Fibroblast of skin of back (primary cell): ENCODE measurements around the gene PCDH15.
A peak's percentile ranks its signal among the peaks of the same experiment; 100 is the strongest.

Experiments
- DNase-seq: peaks from one replicate; pipeline ENCODE4 v3.0.0-alpha.2; 2013

The PCDH15 gene

DNA sequence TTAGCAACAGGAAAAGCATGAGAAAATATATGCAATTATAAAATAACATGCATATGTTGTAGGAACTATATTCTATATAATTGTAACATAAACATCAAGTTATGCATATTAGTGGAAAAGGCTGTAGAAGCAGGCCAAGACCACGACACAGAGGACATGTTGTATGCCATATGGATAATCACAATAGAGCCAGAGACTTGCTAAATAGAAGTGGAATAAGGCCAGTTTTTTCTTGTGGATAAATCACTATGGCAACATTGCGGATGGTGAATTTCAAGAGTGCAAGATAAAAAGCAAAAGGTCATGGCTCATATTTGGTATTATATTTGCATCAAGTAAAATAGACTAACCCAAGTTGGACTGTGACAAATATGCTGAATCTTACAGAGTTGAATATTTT lies 93.0 kb downstream of the PCDH15 start:
- DNase-seq, result no peak

DNA sequence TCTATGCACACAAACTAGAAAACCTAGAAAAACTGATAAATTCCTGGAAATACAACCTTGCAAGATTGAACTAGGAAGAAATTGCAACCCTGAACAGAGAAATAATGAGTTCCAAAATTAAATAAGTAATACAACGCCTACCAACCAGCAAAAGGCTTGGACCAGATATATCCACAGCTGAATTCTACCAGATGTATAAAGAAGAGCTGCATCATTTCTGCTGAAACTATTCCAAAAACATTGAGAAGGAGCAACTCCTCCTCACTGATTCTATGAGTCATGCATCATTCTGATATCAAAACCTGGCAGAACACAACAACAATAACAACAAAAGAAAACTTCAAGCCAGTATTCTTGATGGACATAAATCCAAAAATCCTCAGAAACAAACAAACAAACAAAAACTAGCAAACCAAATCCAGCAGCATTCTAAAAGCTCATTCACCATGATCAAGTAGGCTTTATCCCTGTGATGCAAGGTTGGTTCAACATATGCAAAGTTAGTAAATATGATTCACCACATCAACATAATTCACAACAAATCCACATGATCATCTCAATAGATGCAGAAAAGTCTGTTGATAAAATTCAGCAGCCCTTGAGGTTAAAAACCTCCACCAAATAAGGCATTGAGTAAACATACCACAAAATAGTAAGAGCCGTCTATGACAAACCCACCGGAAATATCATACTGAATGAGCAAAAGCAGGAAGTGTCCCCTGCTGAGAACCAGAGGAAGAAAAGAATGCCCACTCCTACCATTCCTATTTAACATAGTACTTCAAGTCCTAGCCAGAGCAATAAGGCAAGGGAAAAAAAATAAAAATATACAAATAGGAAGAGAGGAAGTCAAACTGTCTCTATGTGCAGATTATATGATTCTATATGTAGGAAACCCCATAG lies 98.2 kb downstream of the PCDH15 start:
- DNase-seq, result peak; percentile 57

DNA sequence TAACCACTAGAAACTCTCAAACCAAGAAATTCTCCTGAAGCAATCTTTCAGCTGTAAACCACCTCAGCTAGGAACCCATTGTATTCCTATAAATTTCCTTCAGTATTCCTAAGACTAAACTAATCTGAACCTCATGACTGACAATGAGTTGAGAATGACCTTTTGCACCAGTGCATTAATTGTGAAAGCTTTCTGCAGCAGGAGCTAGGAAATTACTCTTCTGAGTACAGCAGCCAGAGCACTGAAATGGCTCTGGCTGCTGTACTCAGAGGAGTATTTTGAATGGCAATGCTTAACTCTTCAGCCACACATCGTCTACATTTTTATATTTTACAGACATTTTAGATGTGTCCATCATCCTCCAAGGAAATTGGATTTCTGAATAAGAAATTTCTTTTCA lies 109.7 kb downstream of the PCDH15 start:
- DNase-seq, result no peak

DNA sequence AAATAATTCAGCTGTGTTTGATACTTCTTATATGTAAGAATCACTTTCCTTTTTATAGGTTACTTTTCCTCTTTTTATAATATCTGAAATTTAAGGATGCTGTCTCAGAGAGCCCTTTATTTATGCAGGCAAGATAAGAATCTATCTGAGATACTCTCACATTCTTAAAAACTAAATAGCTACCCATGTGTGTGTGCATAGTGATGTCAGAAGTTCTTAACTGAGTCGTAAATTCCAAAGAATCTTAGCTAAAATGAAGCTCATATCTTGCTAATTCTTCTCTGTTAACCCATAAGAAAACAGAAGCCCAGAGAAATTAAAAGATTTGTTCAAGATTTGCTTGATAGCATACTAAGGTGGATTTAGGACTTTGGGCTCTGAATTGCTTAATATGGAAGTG lies 118.5 kb downstream of the PCDH15 start:
- no peak for DNase-seq

DNA sequence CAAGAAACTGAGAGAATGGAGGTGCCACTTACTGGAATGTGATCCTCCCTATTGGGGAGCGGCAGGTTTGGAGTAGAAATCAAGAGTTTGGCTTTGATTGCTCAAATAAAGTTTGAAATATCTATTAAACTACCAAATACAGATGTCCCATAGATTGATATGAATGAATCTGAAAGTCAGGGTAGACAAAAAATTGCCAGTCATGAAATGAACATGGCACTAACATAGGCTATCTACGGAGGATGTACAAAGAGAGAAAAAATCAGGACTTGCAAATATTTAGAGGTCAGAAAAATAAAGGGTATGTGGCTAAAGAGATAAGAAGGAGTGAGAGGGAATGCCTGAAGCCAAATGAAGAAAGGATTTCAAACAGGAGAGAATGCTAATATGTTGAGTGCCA lies 119.9 kb downstream of the PCDH15 start:
- DNase-seq, result no peak

DNA sequence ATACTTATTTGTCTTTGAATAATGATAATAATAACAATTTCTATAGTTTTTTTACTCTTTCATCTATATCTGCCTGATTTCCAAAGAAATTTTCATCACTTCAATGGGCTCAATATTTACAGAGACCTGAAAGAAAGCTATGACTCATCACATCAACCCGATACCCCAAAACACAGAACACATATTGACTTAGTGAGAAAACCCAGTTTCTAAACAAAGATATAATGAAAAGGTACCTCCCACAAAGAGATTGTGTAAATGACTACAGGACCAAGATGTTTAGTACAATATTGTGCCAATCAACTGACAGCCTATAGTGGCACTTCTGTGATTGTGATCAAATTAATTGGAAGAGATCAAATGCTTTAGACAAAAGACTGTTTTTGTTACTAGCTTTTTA lies 133.9 kb downstream of the PCDH15 start:
- no peak for DNase-seq

DNA sequence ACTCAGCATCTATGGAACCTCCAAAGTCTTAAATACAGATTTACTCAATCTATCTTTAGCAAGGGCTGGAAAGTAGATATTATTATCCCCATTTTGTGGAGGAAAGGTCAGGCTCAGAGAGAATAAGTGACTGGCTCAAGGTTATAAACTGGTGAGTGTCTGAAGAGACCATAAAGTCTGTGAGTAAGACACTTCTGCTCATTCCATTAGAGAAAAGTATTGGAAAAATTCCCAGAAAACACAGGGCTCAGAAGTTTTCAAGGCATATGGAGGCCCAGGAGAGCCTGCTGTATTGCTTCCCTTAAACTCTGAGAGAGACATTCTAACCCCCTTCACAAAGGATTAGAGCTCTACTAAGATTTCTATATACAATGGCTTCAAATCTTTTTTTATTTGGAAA lies 134.8 kb downstream of the PCDH15 start:
- no peak for DNase-seq

DNA sequence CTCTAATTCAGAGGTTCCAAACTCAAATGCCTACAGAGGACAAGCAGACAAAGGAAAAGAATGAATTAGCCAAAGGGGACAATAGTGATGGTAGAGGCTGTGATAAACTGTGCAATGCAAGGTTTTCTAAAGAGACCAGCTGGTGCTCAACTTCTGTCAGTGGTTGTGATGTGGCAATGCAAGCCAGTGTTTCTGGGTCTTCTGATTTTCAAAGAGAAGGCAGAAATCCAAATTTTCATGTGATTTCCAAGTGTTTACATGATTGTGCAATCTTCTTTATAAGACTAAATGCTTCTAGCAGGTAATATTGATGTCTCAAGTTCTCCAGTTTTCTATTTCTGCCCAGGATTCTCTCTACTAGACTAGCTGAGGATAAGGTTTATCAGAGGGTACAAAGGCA lies 135.9 kb downstream of the PCDH15 start:
- DNase-seq, result no peak

DNA sequence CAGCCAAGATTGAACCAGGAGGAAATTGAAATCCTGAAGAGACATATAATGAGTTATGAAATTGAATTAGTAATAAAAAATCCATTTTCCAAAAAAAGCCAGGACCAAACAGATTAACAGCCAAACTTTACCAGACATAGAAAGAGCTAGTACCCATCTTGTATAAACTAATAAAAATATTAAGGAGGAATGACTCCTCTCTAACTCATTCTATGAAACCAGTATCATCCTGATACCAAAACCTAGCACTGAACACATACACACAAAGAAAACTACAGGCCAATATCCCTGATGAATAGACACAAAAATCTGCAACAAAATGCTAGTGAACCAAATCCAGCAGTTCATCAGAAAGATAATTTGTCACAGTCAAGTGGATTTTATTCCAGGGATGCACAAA lies 140.6 kb downstream of the PCDH15 start:
- no peak for DNase-seq

DNA sequence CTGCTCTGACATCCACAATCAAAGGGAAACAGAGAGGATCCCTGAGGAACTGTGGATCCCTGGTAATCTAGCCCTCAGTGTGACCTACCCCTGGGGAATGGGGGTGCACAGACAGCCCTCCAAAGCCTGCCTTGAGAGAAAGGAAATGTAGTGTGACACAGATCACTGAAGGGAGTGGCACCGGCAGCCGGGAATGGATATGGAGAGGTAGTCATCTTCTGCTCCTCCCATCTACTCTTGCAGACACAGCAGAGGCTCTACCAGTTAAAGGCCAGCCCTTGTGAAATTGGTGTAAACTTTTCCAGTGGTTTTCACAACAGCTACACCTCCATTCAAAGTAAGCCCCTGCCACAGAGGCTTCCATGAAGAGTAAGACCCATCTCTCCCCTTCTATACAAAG lies 144.4 kb downstream of the PCDH15 start:
- no peak for DNase-seq

DNA sequence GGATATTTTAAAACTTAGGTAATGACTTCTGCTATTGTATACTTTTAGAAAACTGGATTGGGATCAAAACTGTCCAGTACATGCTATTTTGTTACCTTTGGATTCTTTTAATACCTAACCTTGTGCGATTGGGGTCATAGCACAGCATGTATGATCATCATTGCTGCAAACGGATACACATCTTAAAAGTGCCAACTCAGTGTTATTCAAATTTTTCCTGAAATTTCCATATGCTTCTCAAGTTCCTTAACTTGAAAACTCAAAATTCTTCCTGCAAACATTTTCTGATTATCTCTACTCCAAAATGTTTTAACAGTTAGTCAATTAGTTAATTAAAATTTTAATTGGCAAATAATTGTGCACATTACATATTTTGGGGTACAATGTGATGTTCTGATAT lies 147.5 kb downstream of the PCDH15 start:
- DNase-seq, result no peak

DNA sequence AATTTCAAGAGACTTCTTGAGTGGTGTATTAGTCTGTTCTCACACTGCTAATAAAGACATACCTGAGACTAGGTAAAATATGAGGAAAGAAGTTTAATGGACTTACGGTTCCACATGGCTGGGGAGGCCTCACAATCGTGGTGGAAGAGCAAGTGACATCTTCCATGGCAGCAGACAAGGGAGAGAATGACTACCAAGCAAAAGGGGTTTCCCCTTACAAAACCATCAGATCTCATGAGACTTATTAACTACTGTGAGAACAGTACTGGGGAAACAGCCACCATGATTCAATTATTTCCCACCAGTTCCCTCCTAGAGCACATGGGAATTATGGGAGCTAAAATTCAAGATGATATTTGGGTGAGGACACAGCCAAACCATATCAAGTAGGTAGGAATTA lies 150.5 kb downstream of the PCDH15 start:
- DNase-seq, result no peak

DNA sequence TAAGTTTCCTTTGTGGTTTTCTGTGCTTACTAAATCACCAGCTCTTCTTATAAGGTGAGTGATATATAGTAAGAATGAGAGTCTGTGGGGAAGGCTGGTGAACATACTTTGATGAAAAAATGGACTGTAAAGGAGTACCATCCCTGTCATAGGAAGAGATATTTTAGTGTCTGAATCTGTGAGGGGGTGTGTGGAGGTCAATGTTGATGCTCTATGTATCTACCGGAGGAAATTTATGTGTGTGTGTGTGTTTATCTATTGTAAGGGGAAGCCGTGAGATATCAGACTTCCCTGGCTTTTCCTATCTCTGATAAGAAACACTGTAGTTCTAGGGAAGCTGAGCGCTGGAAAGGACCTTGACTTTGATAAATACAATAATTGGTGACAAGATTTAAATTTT lies 179.0 kb downstream of the PCDH15 start:
- no peak for DNase-seq

DNA sequence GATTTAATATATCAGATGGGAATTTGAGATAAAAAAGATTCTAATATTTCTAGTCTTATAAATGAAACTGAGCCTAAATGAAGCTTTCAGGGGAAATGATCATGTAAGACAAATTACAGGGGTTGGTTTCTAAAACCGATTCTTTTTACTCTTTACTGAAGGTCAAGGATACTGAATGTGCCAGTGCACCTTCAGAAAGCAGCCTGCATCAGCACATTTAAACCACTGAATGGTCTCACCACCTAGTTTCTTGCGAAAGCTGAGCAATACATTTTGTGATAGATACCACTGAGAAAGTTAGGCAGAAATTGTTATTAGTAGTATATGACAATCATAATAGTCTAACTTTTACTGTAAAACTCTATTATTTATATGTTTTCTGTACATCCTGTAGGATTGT lies 180.7 kb downstream of the PCDH15 start:
- DNase-seq, result no peak

DNA sequence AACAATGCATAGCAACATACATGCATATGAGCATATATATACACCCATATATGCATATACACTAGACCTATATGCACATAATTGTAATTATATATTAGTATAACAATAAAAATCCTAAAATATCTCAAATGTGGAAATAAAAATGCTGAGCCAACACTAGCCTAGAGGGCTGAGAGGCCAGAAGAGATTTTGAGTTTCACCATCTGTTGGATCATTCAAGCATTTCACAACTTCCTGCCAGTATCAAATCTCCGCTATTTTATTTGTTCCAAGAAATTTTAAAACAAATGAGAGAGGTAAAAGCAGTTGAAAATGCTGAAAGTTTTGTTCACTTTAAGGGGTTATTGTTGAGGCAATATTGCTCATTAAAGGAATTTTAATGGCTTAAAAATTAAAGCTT lies 187.0 kb downstream of the PCDH15 start:
- DNase-seq, result no peak

DNA sequence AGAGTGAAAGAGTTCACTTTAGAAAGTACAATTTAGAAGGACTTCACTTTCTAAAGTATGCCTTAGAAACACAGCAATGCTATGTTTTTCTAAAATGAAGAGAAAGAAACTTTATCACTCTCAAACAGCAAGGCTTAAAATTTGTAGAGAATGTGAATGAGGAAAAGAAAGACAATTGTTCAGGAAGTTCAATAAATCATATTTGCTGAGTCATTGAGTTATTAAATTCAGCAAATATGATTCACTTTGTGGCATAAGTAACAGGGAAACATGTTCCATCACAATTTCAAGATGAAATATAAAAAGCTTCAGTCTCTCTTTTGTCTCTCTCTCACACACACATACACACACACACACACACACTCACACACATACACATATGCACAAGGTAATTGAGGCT lies 187.9 kb downstream of the PCDH15 start:
- peak; percentile 11 for DNase-seq

DNA sequence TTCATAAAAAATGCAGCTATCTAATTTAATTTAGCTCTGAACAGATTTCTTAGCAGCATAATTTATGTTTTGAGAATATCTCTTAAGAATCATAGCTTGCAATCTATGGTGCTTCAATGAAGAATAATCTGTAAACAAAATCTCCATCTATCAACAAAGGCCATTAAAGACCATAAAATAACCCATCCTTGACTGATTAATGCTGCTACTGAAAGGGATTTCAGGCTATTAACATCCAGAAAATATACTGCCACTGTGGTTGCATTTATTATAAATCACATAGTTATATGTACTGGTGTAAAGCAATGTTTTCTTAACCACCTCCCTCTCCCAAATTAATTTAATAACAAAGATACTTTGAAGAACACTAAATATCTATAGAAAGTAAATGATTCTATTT lies 191.6 kb downstream of the PCDH15 start:
- DNase-seq, result no peak

DNA sequence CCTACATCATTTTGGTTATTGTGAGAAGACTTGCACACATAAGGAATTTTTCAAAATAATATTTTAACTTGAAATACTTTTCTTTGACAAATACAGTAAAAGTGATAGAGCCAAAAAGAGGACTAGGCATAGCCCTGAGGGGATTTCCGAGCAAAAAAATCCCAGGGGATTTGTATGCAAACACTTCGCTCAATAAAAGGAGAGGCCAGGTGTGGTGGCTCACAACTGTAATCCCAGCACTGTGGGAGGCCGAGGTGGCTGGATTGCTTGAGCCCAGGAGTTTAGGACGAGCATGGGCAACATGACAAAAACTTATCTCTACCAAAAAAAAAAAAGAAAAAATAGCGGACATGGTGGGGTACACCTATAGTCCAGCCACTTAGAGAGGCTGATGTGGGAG lies 193.0 kb downstream of the PCDH15 start:
- DNase-seq, result no peak

DNA sequence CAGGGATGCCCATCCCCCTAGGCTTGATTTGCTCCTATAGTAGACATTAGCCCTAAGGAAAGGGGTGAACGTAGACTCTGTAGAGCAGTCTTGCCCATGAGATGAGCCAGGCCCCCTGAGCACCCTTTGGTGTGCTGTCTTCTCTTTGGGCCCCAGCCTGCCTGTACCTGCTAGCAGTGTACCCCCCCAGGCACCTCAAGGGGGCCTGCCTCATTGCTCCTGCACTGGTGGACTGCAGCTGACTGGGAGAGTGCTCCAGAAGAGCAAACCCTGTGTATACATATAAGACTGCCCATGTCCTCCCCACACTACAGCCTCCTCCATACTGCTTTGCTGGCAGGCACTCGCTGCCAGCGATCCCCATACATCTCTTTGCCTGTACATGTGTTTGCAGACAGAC lies 206.7 kb downstream of the PCDH15 start:
- no peak for DNase-seq

DNA sequence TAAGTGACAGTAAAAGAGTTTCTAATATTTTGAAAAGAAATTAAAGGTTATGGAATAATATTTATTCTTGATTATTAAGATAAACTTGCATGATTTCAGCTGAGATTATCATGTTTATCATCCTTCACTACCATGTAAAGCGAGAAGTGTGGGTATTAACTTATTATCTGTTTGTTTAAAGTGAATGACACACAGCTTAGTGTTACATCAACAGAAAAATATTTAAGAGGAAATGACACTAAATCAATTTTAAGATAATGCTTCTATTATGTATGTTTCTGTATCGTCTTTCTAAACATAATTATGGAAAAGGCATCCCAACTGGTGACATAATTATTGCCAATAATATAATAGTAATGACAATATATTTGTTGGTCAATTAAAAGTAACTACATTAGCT lies 213.1 kb downstream of the PCDH15 start:
- DNase-seq, result peak; percentile 2

DNA sequence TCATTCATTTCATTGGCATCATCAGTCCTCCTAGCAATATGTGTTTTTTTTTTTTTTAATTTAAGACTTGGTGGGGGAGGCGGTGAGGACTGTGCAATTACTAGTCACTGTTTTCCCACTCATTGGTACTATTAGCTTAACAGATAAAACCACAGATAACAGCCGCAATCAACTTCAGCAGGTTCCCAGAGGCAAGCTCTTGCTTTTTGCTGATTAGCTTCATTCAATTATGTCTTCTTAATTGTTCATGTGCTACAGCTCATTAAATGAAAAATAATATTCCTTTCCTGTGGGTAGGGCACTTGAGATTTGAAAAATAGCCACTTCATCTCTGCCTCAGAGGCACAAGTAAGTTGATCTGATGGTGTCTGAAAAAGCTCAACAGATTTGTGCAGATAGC lies 215.5 kb downstream of the PCDH15 start:
- no peak for DNase-seq

DNA sequence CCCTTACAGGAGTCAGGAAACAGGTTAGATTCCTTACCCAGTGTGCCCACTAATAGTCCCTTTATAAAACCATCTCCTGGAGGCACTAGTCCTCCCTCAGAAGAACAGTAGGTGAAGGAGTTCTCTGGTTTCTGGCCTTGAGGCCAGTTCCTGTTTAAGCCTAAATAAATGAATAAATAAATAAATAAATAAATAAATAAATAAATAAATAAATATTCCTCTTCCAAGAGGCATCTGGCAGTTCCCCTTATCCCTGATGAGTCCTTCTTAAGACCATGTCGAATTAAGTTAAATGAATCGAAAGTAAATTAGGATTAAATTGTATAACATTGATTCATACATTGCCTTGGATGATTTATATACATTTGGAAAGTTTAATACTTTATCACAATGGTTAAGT lies 223.3 kb downstream of the PCDH15 start:
- no peak for DNase-seq

DNA sequence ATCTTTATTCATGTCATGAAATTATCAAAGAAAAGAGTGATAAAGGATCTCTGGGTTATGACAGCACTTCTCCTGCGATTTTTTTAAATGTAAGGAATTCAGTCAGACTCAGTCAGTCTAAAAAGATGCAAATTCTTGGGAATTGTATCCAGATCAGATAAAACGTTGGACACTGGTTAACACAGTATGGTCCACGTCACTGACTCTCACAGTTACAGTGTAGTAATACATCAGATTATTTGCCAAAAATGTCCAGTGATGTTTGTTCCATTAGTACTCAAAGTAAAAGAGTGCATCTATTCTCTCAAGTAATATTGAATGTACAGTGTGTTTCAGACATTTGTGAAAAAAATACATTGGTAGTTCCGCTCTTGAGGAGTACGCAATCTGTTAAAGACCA lies 224.5 kb downstream of the PCDH15 start:
- no peak for DNase-seq

DNA sequence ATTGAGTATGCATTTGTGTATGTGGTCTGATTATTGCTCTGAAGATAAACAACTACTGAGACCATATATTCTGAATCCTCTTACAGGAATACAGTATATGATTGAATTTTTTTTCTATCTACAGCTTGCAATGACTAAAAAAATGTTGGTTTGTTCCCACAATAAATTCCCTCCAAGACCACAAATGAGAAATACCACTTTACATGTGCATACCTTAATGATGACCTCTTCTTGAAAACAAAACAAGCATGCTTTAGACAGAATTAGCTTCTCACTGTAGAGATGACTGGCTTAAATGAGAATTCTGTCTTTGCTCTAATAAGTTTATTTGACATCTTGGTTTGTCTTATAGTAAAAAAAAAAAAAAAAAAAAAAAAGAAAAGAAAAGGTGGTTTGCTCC lies 241.5 kb downstream of the PCDH15 start:
- peak; percentile 85 for DNase-seq

DNA sequence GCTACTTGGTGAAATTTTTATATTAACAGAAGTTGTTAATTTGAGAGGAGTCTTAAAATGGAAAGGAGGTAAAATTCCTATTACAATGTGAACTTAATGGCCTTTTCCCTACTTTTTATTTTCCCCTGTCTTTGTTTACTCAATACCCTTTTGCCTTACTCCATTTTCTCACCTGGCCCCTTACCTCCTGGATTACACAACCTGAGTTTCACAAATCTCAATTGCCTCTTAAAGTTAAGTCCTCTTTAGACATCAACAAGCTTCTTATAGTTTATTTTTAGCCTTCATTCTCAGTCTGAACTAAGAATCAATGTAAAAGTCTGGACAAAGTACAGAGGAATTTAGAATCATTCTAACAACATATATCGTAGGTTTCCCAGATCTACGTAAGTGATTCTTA lies 247.0 kb downstream of the PCDH15 start:
- no peak for DNase-seq
